Endometrial microvascular endothelial cells (primary cell): Measurements from ENCODE around the gene MOCOS. TPM values are rescaled to one million over a fixed set of nuclear protein-coding genes. Genes with fewer than 3 reads are reported as not detected.

Experiments used
- in situ Hi-C: cut with HindIII; loops from 2 replicates; pipeline ENCODE4 v1.10.0; 2017; ENCODE audit warnings: low sequenced_read_pairs, low pct_unique_long_range_greater_than_20kb; ENCODE audit errors: inconsistent ontology term
- total RNA-seq: library from RNA; depleted of rRNA; stranded (reverse); fragments of >200 nt; gene quantifications from one replicate; pipeline ENCODE4 v1.2.3, GENCODE V29; 2015; ENCODE audit errors: inconsistent ontology term

The MOCOS gene
- total RNA-seq, 1 donor from 2014 or later: 5.2 TPM

DNA sequence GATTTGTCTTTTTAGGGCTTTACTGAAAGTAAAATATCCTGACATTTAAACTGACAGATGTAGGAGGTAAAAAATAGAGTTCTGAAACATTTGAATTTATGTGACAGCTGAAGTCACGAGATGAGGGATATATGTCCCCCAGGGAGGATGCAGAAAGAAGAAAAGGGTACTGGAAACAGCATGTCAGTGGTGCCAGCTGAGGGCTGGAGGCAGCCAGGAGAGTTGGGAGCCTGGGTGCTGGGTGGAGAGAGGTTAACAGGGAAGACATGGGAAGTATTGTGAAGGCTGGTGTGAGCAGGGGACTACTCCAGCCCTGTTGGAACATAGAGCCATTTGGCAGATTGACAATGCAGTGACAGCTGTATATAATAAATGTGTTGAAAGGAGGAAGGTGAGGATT, 11.8 kb upstream of the MOCOS start:
- in situ Hi-C loops: no loop called here

DNA sequence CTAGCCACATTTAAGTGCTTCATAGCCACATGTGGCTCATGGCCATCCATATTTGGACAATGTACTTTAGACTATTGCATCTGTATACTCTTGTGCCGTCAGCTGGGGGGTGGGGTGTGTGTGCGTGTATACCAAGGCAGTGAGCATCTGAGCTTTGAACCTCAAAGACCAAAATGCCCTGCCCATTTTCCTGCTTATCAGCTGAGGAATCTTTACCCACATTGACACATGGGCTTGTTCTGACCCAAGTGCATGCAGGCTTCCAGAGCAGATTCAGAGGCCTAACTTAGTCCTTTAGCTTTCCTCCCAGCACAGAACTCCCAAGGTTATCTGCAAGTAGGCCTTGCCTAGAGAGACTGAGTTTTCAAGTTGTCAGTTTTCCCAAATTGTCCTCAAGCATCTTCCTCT, 11.1 kb upstream of the MOCOS start:
- in situ Hi-C loops: no loop called here

DNA sequence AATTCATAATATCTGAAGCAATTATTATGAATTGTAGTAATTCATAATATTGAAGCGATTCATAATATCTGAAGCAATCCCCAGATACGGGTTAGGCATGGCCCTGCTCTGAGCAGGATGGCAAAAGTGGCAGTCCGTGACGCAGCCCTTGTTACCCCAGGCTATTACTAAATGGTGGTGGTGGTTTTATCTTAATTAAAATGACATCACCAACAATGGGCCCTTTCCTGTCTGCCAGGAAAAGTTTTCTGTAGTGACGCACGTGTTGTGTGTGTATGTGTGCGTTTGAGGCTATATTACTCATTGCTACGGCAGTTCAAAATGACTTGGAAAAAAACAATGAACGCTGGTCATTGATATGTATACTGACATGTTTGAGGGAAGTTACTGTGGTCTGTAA, 10.6 kb upstream of the MOCOS start:
- in situ Hi-C loops: no loop called here

DNA sequence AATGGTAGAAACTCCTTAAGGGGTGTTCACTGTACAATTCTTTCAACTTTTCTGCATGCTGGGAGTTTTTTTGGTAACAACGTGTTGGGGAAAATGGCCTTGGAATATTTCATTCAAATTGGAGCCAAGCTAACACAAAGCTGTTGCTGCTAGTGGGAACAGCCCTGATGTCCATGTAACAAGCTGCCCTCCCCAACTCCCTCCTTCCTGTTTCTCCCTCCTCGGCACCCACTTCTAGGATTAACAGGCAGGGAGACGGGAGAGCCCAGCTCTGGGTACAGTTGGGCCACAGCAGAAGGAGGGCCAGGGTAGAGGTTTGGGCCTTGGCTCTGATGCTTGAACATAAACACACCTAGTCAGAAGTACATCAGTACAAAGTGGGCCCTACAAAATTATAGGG, 9.4 kb upstream of the MOCOS start:
- in situ Hi-C loops: no loop called here

DNA sequence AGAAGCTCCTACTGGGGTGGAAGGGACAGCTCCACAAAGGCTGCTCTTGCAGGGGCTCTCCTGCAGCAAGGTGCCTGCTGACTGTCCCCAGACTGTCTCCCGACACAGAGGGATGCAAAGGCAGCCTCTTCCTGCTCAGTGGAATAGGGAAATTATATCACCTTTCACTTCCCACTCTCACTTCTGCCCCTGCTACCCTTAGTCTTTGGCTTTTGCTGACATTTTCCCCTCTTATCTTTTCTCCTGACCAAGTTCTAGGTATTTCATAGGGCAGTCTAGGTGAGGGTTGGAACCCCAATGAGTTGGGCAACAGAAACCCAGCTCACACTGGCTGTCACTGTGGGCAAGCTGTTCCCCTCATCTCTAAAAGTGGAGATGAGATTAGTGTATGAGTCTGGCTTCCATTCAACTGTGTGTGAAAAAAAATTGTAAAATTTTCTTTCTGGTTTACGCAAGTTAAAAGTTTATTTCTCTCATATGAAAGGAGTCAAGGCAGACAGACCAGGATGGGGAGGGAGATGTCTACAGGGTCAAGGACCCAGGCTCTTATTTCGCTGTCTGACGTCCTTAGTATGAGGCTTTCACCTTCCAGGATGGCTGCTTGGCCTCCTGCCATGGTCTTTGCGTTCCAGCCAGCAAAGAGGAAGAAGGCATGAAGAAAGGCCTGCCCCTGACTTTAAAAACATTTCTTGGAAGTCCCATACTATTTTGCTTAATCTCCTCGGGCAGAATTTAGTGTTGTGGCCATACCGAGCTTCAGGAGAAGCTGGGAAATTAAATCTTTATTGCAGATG, 7.5 kb upstream of the MOCOS start:
- in situ Hi-C loops: no loop called here

DNA sequence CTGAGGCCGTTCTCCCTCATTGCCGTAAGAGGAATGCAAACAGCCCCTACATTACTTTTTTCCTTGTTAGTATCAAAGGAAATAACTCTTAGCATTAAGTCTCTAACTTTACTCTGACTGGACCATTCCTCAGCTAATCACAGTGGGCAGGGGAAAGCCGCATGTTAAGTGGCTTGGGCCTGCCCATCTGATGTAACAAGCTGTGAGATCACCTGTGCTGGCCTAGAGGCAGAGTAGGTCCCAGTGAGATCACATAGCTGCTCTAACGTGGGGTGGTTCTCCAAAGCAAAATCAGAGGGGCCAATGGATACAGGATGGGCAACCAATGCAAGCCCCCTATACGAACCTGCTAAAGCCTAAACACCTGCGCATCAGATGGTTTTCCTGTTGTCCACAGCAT, 5.9 kb upstream of the MOCOS start:
- in situ Hi-C loops: no loop called here

DNA sequence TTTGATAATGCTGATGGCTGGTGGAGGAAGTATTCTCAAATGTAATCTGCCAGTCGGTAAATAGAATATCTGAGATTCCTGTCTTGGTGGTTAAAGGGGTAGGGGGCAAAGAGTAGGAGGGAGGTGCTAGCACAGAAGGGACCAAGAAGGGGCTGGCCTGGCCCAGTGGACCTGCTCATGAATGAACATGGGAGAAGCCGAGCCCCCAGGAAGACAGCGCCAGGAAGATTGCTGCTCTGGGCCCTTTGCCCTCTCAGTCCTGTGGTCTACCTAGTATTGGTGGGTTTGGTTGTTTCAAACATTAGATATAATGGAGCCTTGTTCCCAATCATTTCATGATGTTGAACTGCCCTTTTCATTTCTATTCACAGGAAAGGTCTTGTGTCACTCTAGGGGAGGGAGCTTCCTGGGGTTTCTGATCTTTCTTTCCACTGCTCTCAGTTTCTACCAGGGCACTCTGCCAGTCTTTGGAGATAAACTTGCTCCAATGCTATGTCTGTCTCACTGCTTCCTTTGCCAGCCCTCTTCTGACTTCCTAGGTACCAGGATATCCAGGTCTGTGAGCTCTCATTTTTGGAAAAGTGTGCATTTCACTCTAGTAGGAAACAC, 5.3 kb upstream of the MOCOS start:
- in situ Hi-C loops: no loop called here

DNA sequence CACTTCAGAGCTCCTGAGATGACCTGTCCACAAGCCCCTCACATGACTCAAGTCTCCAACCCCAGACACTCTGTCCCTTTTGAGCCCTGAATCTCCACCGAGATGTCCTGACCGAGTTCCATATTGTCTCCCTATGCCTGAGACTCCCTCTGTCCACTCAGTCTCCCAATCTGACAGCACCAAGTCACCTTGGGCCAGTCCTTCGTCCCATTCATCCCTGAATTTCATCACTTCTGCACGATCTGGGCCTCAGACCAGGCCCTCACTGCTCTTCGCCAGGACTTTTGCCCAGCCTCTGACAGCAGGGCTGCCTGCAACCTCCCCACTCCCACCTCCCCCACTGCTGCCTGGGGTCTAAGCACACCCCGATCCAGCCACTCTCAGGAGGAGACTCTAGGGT, 4.3 kb upstream of the MOCOS start:
- in situ Hi-C loops: no loop called here

DNA sequence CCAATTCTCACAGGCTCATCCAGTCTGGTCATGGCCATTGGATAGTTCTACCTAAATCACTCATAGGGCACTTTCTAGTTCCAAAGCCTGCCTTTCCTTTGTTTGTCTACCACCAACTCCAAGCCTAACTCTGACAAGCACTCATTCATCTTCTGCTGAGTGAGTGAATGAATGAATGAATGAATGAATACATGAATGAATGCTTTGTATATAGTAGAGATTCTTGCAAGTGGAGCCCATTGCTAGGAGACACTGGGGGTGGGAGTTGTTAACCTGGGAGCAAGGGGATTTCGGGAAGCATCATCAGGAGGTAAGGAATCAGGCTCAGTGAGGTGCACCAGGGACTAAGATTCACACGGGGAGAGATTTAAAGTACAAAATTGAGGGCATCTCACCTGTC, 3.3 kb upstream of the MOCOS start:
- in situ Hi-C loops: no loop called here

DNA sequence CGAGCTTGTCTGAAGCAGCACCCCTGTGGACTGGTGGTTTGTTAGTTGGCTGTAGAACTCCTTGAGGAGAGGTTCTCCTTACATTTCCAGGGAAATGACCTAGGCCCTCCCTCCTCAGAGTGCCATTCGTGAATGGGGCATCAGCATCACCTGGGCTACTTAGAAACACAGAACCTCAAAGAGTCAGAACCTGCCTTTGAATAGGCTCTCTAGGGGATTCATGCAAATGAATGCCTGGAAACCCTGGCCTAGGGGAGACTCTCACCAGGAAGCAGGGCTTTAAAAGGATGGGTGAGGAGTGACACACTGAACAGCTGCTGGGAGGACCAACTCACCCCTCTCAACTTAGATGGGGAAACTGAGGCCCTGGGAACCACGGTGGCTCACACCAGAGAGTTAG, 2.1 kb upstream of the MOCOS start:
- in situ Hi-C loops: no loop called here

DNA sequence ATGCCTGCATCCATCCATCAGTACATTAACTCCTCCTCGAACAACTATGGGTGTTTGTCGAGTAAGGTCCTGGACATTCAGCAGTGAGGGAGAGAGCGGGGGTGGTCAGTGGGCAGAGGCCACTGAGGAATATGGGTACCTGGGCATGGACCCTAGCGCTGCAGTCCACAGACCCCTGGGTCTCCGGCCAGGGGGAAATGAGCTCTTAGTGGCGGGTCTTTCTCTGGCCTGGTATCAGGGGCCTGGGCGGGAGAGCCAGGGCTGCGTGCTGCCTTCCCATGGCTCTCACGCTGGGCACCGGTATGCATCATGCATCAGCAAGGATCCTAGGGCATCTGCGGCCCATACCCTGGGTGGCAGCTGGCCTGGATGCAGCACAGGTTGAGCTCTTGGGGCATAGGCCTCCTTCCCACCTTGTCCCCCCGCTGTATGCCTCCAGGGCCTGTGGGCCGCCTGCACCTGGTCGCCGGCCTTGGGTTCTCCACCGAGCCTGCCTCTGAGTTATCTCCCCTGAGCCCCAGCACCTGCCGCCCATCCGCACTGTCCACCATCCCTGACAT, 1.3 kb upstream of the MOCOS start:
- in situ Hi-C loops: no loop called here

DNA sequence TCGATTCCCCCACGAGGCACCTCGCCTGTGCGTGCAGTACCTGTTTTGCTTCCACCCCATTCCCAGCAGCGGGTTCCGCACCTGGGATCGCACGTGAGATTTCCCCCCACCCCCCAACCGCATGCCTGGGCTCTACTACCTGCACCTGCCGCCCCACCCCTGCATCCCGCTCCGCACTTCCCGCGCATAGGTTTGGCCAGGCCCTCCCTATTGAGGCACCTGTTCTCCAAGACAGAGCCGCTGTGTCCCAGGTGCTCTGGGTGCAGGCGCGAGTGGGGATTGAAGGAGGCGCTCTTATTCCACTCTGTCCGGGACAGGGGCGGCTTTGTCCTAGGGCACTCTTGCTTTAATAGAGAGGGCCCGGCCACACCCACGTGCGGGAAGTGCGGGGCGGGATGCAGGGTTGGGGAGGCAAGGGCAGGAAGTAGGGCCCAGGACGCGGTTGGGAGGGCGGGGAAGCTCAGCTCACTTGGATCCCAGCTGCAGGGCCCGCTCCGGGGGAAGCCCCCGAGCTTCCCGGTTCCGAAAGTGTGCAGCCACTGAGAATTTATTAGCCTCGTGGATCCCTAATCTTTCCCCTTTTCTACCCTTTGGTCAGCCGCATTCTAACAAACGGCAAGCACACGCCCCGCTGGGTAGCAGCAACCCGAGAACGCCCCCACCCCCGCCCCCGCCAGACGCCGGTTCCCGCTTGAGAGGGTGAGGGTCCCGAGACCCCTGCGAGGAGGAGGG, 670 bp upstream of the MOCOS start:
- in situ Hi-C loops: no loop called here

DNA sequence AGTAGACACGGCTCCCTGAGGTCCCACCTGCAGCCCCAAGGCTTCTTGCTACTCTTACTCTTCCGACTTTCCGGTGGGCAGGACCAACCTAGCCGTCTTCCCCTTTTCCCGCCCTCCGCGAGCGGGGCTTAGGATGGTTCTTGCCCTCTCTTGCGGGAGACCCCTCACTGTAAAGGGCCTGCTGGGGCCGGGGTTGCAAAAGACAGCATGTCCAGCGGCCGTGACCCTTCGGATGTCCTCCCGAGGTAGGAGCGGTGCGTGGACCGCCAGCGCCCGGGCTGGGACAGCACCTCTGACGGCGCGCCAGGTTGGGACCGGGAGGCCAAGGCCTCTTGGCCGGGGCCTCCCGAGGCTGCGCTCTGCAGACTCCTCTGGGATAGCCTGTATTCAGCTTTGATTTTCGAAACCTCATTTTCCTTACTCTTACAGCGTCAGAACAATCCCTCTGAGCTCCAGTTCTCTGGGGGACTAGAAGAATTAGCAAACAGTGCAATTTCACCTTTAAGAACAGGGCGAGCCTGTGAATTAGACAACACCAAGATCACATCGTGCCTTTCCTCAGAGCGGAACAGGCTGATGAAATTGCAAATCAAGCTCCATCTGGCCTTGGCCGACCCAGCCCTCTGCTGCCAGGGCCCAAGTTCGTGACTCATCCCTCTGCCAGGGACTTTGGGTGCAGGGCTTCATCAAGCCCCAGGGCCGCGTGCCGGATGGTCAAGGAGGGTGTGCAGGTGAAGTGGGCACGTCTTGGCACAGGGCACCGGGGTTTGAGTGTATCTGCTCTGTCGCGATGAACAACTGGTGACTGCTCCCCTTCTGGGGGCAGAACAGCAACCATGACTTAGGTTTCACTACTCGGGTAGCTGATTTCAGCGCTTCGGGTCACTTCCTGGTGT, 777 bp downstream of the MOCOS start:
- in situ Hi-C loops: no loop called here

DNA sequence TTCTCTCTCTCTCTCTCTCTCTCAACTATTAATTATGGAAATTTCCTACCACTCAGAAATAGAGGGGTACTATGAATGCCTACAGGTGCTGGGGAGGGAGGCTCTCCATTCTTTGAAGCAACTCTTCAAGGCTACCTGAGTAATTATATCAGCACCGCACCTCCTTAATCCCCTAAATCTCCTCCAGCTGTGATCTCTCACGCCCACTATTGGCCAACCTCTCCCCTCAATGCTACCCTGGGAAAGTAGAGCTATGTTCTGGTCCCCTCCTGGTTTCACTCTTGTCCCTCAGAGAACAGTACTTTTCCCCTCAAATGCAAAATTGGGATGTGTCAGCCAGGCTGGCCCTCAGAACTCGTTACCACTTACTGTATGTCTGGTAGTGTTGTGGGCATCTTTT, 1.6 kb downstream of the MOCOS start:
- in situ Hi-C loops: no loop called here

DNA sequence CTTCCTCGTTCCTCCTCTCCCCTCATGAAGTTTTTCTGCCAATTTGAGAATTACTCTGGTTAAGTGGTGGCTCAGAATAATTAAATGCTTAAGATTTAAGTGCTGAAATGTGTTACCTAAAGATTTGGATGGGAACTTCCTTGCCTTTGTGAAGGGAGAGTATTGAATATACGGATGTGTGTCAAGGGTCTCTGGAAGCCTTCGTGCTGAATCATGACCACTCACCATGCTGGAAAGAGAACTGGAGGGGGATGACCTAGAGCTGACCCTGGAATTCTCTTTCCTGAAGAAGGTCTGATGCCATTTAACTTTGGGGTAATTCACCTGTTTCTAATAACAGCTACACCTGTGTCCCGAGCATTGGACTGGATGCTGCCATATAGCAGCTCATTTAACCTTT, 2.2 kb downstream of the MOCOS start:
- in situ Hi-C loops: no loop called here

DNA sequence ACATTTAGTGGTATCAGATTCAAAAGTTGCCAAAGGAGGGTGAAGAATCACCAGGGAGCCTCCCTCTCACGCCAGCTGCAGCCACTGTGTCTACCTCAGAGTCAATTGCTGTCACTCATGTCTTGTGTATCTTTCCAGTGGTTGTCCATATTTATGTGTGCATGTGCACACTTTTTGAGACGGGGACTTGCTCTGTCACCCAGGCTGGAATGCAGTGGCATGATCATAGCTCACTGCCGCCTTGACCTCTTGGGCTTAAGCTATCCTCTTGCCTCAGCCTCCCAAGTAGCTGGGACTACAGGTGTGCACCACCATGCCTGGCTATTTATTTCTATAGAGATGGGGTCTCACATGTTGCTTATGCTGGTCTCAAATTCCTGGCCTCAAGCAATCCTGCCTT, 4.0 kb downstream of the MOCOS start:
- in situ Hi-C loops: no loop called here

DNA sequence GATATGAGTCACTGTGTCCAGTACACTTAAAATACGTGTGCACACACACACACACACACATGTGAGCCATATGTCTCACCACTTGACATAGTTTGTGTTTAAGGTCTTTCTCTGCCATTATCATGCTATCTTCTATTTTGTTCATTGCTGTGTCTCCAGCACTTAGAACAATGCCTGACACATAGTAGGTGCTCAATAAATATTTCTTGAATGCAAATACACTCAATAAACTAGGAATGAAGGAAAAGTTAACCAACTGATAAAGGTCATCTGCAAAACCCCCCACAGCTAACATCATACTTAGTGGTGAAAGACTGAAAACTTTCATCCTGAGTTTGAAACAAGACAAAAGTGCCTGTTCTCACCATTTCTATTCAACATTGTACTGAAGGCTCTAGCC, 4.4 kb downstream of the MOCOS start:
- in situ Hi-C loops: no loop called here

DNA sequence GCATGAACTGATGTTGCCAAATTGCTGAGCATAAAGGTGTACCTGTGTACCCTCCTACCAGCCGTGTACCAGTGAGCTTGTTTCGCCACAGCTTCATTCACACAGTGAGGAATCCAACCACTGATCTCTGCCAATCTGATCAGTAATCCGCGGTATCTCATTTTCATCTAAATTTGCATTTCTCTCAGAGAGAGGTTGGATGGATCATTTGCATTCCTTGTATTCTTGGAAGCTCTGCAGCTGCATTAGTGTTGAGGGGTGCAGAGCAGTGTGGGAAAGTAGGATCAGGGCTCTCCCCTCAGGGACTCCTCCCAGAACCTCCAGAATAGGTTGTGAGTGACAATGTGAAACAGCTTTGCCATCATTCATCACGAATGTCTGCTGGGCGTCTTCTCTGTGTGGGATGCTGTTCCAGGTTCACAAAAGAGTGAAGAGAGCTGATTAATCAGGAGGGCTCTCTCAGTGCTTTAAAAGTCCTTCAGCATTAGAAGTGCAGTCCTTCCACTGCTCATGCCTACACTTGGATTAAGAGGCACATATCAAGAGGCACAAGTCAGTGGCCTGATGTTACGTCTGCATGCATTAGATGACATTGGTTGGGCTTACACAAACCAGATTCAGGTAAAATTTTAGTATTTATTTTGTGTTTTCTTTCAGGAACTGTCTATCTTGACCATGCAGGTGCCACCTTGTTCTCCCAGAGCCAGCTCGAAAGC, 7.5 kb downstream of the MOCOS start:
- in situ Hi-C loops: no loop called here
